ENCODE measurements around the gene ENPP6.

- TF ChIP-seq HOXA7 (CRISPR knock-in tag; IDR thresholded peaks at IDR 0.05), result no peak
- TF ChIP-seq, protein P1, sequence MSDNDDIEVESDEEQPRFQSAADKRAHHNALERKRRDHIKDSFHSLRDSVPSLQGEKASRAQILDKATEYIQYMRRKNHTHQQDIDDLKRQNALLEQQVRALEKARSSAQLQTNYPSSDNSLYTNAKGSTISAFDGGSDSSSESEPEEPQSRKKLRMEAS (IDR thresholded peaks at IDR 0.05), result no peak
- TF ChIP-seq CTCF (IDR thresholded peaks at IDR 0.05), result no peak
Observed at GRCh38 chr4:184156163-184156920, 61.3 kb downstream of the ENPP6 start.
